Gastrocnemius medialis (tissue), 4 donors: ENCODE results near the gene KCNQ1.

Experiments used
- POLR2A ChIP-seq, 2 donors: fragments of 450-650 bp; IDR thresholded peaks; one replicate each; pipeline ENCODE4 v1.6.1; 2017; ENCODE audit warnings: antibody characterized with exemption in 2 of 2, mild to moderate bottlenecking in 2 of 2, moderate library complexity in 2 of 2
- TF ChIP-seq, protein P1 (sequence below), 5 experiments: fragments of 450-650 bp in 3 of 5; fragments of 200-600 bp in 2 of 5; sonication (generic) in 2 of 5; IDR thresholded peaks in 4 of 5; conservative IDR thresholded peaks in 1 of 5; 1 replicate in 4 of 5; 2 replicates in 1 of 5; pipeline ENCODE4 v1.5.1; 2016 to 2019; ENCODE audit warnings: antibody characterized with exemption in 5 of 5, mild to moderate bottlenecking in 3 of 5, moderate library complexity in 3 of 5

DNA sequence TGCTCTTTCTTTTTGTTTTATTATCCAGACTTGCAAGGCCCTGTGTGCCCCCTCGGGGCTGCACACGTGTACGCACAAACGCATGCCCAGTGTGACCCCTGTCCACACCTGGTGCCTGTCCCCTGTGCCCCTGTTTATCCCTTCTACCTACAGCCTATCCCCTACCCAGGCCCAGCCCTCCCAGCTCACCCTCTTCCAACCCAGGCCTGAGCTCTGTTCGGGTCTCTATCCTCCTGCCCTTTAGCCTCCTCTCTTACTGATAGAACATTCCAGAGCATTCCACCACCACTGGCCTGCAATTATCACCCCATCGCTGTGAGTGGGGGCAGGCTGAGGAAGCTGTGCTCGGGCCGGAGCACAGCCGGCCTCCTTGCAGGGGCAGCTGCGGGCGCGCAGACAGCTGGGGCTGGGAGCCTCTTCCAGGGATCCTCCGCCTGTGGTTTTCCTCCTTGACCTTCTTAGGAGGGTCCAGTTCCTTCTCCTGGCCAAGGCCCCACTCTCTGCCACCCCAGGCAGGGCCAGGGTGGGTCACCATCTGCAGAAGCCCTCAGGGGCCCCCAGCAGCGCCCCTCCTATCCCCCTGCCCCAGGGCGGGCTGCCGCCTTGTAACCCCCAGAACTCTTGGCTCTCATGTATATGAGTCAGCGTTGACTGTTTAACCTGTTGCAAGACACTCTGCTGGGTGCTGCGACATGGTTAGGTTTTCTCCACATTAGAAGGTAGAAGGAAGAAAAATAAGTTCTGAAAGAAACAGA, 296.7 kb downstream of the KCNQ1 start:
- TF ChIP-seq, protein P1, sequence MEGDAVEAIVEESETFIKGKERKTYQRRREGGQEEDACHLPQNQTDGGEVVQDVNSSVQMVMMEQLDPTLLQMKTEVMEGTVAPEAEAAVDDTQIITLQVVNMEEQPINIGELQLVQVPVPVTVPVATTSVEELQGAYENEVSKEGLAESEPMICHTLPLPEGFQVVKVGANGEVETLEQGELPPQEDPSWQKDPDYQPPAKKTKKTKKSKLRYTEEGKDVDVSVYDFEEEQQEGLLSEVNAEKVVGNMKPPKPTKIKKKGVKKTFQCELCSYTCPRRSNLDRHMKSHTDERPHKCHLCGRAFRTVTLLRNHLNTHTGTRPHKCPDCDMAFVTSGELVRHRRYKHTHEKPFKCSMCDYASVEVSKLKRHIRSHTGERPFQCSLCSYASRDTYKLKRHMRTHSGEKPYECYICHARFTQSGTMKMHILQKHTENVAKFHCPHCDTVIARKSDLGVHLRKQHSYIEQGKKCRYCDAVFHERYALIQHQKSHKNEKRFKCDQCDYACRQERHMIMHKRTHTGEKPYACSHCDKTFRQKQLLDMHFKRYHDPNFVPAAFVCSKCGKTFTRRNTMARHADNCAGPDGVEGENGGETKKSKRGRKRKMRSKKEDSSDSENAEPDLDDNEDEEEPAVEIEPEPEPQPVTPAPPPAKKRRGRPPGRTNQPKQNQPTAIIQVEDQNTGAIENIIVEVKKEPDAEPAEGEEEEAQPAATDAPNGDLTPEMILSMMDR (IDR thresholded peaks at IDR 0.05 in 4 of 5, conservative IDR thresholded peaks at IDR 0.05 in 1 of 5) = no peak
- no peak for TF ChIP-seq POLR2A (IDR thresholded peaks at IDR 0.05)
